ENCODE data around the gene SLC4A5.

DNA sequence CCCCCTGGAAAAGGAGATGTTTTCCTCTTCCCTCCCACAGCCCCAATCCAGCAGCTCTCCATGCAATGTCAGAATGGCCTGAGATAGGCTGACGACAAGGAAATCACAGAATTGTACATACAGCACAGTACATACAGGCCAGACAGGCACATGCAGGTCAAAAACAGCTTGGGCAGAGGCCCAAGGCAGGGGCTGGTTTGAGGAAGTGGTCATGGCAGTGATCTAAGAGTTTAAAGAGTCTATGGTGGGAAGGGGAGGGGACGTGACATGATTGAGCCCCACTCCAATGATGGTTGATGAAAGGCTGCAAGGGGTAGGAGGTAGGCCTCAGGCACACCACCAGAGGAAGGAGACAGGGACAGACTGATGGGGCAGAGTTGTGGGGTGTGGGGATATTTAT, 32.6 kb upstream of the SLC4A5 start:
- TF ChIP-seq, protein P1, sequence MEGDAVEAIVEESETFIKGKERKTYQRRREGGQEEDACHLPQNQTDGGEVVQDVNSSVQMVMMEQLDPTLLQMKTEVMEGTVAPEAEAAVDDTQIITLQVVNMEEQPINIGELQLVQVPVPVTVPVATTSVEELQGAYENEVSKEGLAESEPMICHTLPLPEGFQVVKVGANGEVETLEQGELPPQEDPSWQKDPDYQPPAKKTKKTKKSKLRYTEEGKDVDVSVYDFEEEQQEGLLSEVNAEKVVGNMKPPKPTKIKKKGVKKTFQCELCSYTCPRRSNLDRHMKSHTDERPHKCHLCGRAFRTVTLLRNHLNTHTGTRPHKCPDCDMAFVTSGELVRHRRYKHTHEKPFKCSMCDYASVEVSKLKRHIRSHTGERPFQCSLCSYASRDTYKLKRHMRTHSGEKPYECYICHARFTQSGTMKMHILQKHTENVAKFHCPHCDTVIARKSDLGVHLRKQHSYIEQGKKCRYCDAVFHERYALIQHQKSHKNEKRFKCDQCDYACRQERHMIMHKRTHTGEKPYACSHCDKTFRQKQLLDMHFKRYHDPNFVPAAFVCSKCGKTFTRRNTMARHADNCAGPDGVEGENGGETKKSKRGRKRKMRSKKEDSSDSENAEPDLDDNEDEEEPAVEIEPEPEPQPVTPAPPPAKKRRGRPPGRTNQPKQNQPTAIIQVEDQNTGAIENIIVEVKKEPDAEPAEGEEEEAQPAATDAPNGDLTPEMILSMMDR (IDR thresholded peaks at IDR 0.05), result no peak
- no peak for TF ChIP-seq CREB1 (CRISPR knock-in tag; IDR thresholded peaks at IDR 0.05)
- TF ChIP-seq, protein P2, sequence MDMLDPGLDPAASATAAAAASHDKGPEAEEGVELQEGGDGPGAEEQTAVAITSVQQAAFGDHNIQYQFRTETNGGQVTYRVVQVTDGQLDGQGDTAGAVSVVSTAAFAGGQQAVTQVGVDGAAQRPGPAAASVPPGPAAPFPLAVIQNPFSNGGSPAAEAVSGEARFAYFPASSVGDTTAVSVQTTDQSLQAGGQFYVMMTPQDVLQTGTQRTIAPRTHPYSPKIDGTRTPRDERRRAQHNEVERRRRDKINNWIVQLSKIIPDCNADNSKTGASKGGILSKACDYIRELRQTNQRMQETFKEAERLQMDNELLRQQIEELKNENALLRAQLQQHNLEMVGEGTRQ (CRISPR knock-in tag; IDR thresholded peaks at IDR 0.05), result no peak
- TF ChIP-seq CBFB (CRISPR knock-in tag; IDR thresholded peaks at IDR 0.05; ENCODE audit: low read depth), result no peak
- no peak for TF ChIP-seq JUN (CRISPR knock-in tag; IDR thresholded peaks at IDR 0.05)
- TF ChIP-seq TEAD4 (CRISPR knock-in tag; IDR thresholded peaks at IDR 0.05), result no peak
